GM12878 (cell line): ENCODE measurements around the gene HOXD11. TPM values are rescaled to one million over a fixed set of nuclear protein-coding genes. Genes with fewer than 3 reads are reported as not detected.

Source experiments
- ATAC-seq: fragments of 200-7000 bp; cut with Tn5 transposase; 3 replicates; pipeline ENCODE4 v1.9.1; 2020; ENCODE audit warnings: mild to moderate bottlenecking, moderate library complexity
- BruUV-seq: library from RNA; stranded (reverse); fragments of 400-500 nt; replicated peaks from 2 replicates; lab custom pipeline; 2021; lab: Mats Ljungman, UMichigan
- CTCF ChIA-PET: fragments of 300-600 bp; sonication (Branson Sonifier 250); formaldehyde crosslinking; extraction: SDS; loops from one replicate; lab custom pipeline; 2021; ENCODE audit warnings: inconsistent platforms; lab: Yijun Ruan, JAX
- POLR2A ChIA-PET: fragments of 350-600 bp; formaldehyde crosslinking; extraction: SDS; loops from one replicate; lab custom pipeline; 2021; ENCODE audit warnings: inconsistent platforms; lab: Charles Lee
- RAD21 ChIA-PET: fragments of 300-600 bp; sonication (Branson Sonifier 250); formaldehyde crosslinking; loops from one replicate; lab custom pipeline; 2023; ENCODE audit warnings: antibody characterized with exemption; ENCODE audit not compliant: unreplicated experiment; lab: Charles Lee
- SMC1A ChIA-PET: fragments of 300-600 bp; sonication (Branson Sonifier 250); formaldehyde crosslinking; loops from one replicate; lab custom pipeline; 2023; ENCODE audit not compliant: unreplicated experiment, uncharacterized antibody; lab: Charles Lee
- DNase-seq: peaks from one replicate; pipeline ENCODE4 v3.0.0-alpha.2; 2011; ENCODE audit warnings: low read depth, low spot score
- FAIRE-seq: peaks from 3 replicates; lab custom pipeline; 2011; peaks lifted over from hg19 to GRCh38; lab: Jason Lieb, UNC
- H2AFZ ChIP-seq: 2 replicates; pipeline ENCODE4 v1.6.0; 2011; ENCODE audit warnings: low read depth, low read length, control low read depth; ENCODE audit not compliant: control insufficient read depth
- H3K27ac ChIP-seq: 2 replicates; pipeline ENCODE4 v1.5.1; 2011; ENCODE audit warnings: control low read depth; ENCODE audit not compliant: control insufficient read depth, insufficient read depth
- H3K27me3 ChIP-seq, 2 experiments: replicated peaks in 1 of 2; 2 replicates each; pipeline versions ENCODE4 v1.6.0 to v1.6.1; 2011; ENCODE audit warnings: low read length in 1 of 2; ENCODE audit not compliant: control insufficient read depth in 2 of 2, insufficient read depth in 2 of 2
- H3K36me3 ChIP-seq, 2 experiments: 2 replicates each; pipeline ENCODE4 v1.5.1; 2011; ENCODE audit warnings: low read length in 1 of 2; ENCODE audit not compliant: control insufficient read depth in 2 of 2, insufficient read depth in 2 of 2
- H3K4me1 ChIP-seq: 2 replicates; pipeline ENCODE4 v1.6.1; 2011; ENCODE audit warnings: mild to moderate bottlenecking, low read length, moderate library complexity, mixed read lengths; ENCODE audit not compliant: control insufficient read depth, insufficient read depth
- H3K4me2 ChIP-seq: 2 replicates; pipeline ENCODE4 v1.6.0; 2011; ENCODE audit warnings: control low read depth; ENCODE audit not compliant: control insufficient read depth, insufficient read depth
- H3K4me3 ChIP-seq: fragments of 200-600 bp; sonication (generic); 2 replicates; pipeline ENCODE4 v1.5.1; 2016
- H3K79me2 ChIP-seq: 2 replicates; pipeline ENCODE4 v1.6.0; 2011; ENCODE audit warnings: low read length; ENCODE audit not compliant: control insufficient read depth, insufficient read depth
- H3K9ac ChIP-seq: 2 replicates; pipeline ENCODE4 v1.8.0; 2011; ENCODE audit warnings: low read length, control low read depth, mixed read lengths; ENCODE audit not compliant: control insufficient read depth, insufficient read depth
- H3K9me3 ChIP-seq: replicated peaks from 3 replicates; pipeline ENCODE4 v1.5.1; 2011; ENCODE audit warnings: mild to moderate bottlenecking, low read length; ENCODE audit not compliant: control insufficient read depth, insufficient read depth
- H4K20me1 ChIP-seq: 2 replicates; pipeline ENCODE4 v1.6.0; 2011; ENCODE audit not compliant: control insufficient read depth, insufficient read depth
- BACH1 ChIP-seq: fragments of 450-650 bp; IDR thresholded peaks from 2 replicates; pipeline ENCODE4 v1.6.1; 2017; ENCODE audit warnings: mild to moderate bottlenecking, borderline replicate concordance
- BCL3 ChIP-seq: IDR thresholded peaks from 2 replicates; pipeline ENCODE4 v1.6.1; 2011; ENCODE audit warnings: borderline replicate concordance, low read depth, mild to moderate bottlenecking, moderate library complexity, low read length; ENCODE audit not compliant: insufficient read depth, poor library complexity, severe bottlenecking
- BMI1 ChIP-seq: fragments of 450-650 bp; IDR thresholded peaks from 2 replicates; pipeline ENCODE4 v1.6.1; 2016; ENCODE audit warnings: mild to moderate bottlenecking, moderate library complexity, borderline replicate concordance
- CBX5 ChIP-seq: sonication (generic); IDR thresholded peaks from 2 replicates; pipeline ENCODE4 v1.6.1; 2016; ENCODE audit warnings: low read depth, moderate library complexity, mild to moderate bottlenecking, inconsistent platforms
- HCFC1 ChIP-seq: fragments of 150-350 bp; IDR thresholded peaks from 2 replicates; pipeline ENCODE4 v1.6.1; 2014; ENCODE audit warnings: low read length
- KLF5 ChIP-seq: fragments of 450-650 bp; IDR thresholded peaks from 2 replicates; pipeline ENCODE4 v1.6.1; 2014; ENCODE audit warnings: mild to moderate bottlenecking; ENCODE audit not compliant: partially characterized antibody
- POLR2A ChIP-seq: IDR thresholded peaks from 2 replicates; pipeline ENCODE4 v1.6.1; 2011; ENCODE audit warnings: low read depth, mild to moderate bottlenecking, low read length
- POU2F2 ChIP-seq: IDR thresholded peaks from 3 replicates; pipeline ENCODE4 v1.6.1; 2011; ENCODE audit warnings: low read depth, mild to moderate bottlenecking, low read length, borderline replicate concordance
- RBBP5 ChIP-seq: fragments of 200-600 bp; sonication (generic); conservative IDR thresholded peaks from 2 replicates; pipeline ENCODE4 v1.6.1; 2016
- SKIL ChIP-seq: fragments of 450-650 bp; IDR thresholded peaks from 2 replicates; pipeline ENCODE4 v1.6.1; 2017; ENCODE audit warnings: mild to moderate bottlenecking, low read depth, inconsistent platforms; ENCODE audit not compliant: poor library complexity, severe bottlenecking
- ZNF384 ChIP-seq: IDR thresholded peaks from 2 replicates; pipeline ENCODE4 v1.6.1; 2012; ENCODE audit warnings: low read depth, mild to moderate bottlenecking, low read length, improper control_type of control experiment, borderline replicate concordance
- WGBS: methylation state at CpG from one replicate; pipeline ENCODE4 v1.1.6; 2016; ENCODE audit warnings: low lambda C conversion rate; ENCODE audit not compliant: insufficient replicate concordance, insufficient coverage; ENCODE audit errors: missing lambda C conversion rate; 5-methylcytosine and 5-hydroxymethylcytosine counted together
- in situ Hi-C: fragments of 300-500 bp; cut with MboI; formaldehyde crosslinking; loops from 9 replicates; pipeline ENCODE4 v1.14.3; 2018; ENCODE audit warnings: mixed read lengths
- intact Hi-C: fragments of 100-400 bp; cut with micrococcal nuclease; formaldehyde crosslinking; loops from one replicate; pipeline ENCODE4 v1.14.2; 2022; ENCODE audit not compliant: unreplicated experiment
- polyA plus RNA-seq, 11 experiments: library from polyadenylated mRNA; depleted of rRNA in 4 of 11; unstranded in 6 of 11; stranded (reverse) in 5 of 11; fragments of >200 nt; fragmentation: Nextera tagmentation in 4 of 11; fragmentation: Illumina TruSeq in 1 of 11; extraction: Ambion mirVana in 4 of 11; extraction: Trizol in 1 of 11; gene quantifications; 1 replicate in 1 of 11; 2 replicates in 10 of 11; pipeline versions ENCODE4 v1.2.1 to v1.2.3, GENCODE V29; 2011 to 2016; ENCODE audit warnings: inconsistent platforms in 2 of 11, missing spikeins in 2 of 11, low read depth in 1 of 11
- total RNA-seq, 4 experiments: library from RNA; depleted of rRNA in 3 of 4; stranded (reverse); fragments of >200 nt in 3 of 4; fragmentation: Illumina TruSeq in 1 of 4; extraction: Trizol in 1 of 4; gene quantifications; 2 replicates each; pipeline versions ENCODE4 v1.2.1 to v1.2.3, GENCODE V29; 2013 to 2021

Gene HOXD11
- total and polyA plus RNA-seq, 10 of the 15 experiments (the other 5 are each of a cell fraction or from before 2014, with no cell fraction given): not detected

GRCh38 chr2:176103742-176104315, 3.3 kb upstream of the HOXD11 start:
- ChIA-PET RAD21 (interaction anchor here (0.7 kb wide), 1 partner anchor 1143 kb away, joined by 3 read pairs; no protein-coding TSS in a partner anchor), POLR2A (no interaction called here), SMC1A (no interaction called here), CTCF (interaction anchor here (2.6 kb wide), 1 partner anchor 7 kb away, joined by 11 read pairs; no protein-coding TSS in a partner anchor)
- Histone ChIP-seq H2AFZ (no peak overlapping the region), H3K9ac (no peak overlapping the region), H3K79me2 (no peaks in the 10 kb centered on the region), H3K27me3 (peaks cover 18 to 38% of the 10 kb centered on the region in 2 experiments), H3K27ac (no peak overlapping the region), H3K9me3 (peaks cover 3% of the 10 kb centered on the region; the same call in 1 of the 3 replicates), H3K36me3 (no peaks in the 10 kb centered on the region), H4K20me1 (no peaks in the 10 kb centered on the region), H3K4me1 (no peaks in the 10 kb centered on the region)
- FAIRE-seq (no peak), DNase-seq (no peak)
- intact Hi-C loops (no loop called here), in situ Hi-C loops (no loop called here)
- TF ChIP-seq POU2F2: no peak
- no peak for TF ChIP-seq BMI1
- TF ChIP-seq CBX5: no peak
- no peak for TF ChIP-seq BACH1
- TF ChIP-seq HCFC1: no peak
- no peak for TF ChIP-seq SKIL
- no peak for TF ChIP-seq BCL3
- TF ChIP-seq ZNF384: no peak
- TF ChIP-seq RBBP5: no peak
- no peak for TF ChIP-seq KLF5
- no peak for TF ChIP-seq POLR2A
- TF ChIP-seq, all 136 proteins: peak for 0
- 5% methylated on average over 16 of the region's 17 CpGs for WGBS
- BruUV-seq: no TSS peak
- no peak for ATAC-seq
- H3K4me3 ChIP-seq: no peak overlapping the region
- H3K4me2 ChIP-seq: no peak overlapping the region
